ENCODE results near the gene P2RY2. TPM values are rescaled to one million over a fixed set of nuclear protein-coding genes. Genes with fewer than 3 reads are reported as not detected.
A peak's percentile ranks its signal among the peaks of the same experiment; 100 is the strongest.

Gene P2RY2
- total and polyA plus RNA-seq, 2 donors (not counting 1 experiment from before 2014, with no cell fraction given): 0.05 to 0.17 TPM

DNA sequence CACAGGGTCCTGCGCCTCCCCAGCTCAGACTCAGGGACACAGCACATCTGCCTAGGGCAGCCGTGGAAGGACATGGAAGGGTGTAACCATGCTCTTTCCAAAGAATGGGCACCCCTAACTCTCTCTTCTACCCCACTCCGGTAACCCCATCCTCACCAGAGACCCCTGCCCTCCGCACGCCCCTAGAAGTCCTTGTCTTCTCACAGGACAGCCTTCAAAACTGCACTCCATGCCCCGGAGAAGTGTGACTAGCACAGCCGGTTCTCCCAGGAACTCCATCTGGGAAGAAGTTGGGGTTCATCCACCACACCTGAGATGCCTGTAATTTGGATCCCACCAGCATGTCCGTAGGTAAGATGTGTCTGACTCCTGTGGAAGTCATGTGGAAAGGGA is 25.0 kb downstream of the P2RY2 start:
- Histone ChIP-seq H3K4me3 (replicated peaks in 1 of 4; ENCODE audit: control extremely low read depth in 1 of 4, insufficient read depth in 1 of 4, low read depth in 3 of 4, low read length in 4 of 4) (no peak overlapping the region), H3K4me1 (ENCODE audit: control insufficient read depth, extremely low read depth, insufficient read depth, low read length) (peaks cover 4% of the 10 kb centered on the region), H3K27me3 (ENCODE audit: control insufficient read depth, insufficient read depth, low read length) (no peaks in the 10 kb centered on the region), H3K4me2 (ENCODE audit: extremely low read depth, insufficient read depth, low read length) (no peak overlapping the region), H3K9me3 (ENCODE audit: control insufficient read depth, insufficient read depth, low read depth, low read length) (no peaks in the 10 kb centered on the region), H3K36me3 (ENCODE audit: control insufficient read depth, insufficient read depth, low read length) (no peaks in the 10 kb centered on the region), H3K9ac (ENCODE audit: insufficient read depth, low read length) (no peak overlapping the region), H2AFZ (ENCODE audit: low read length) (peak overlapping the region; percentile 17), H4K20me1 (ENCODE audit: control insufficient read depth, extremely low read depth, insufficient read depth, low read length) (no peaks in the 10 kb centered on the region), H3K27ac (ENCODE audit: insufficient read depth, low read length) (no peak overlapping the region), H3K79me2 (ENCODE audit: control insufficient read depth, insufficient read depth, low read length) (no peaks in the 10 kb centered on the region)
- no peak for DNase-seq (ENCODE audit: low read depth in 2 of 2)
- TF ChIP-seq EZH2 (IDR thresholded peaks at IDR 0.05; ENCODE audit: low read length, missing control alignments): no peak
- TF ChIP-seq, protein P1, sequence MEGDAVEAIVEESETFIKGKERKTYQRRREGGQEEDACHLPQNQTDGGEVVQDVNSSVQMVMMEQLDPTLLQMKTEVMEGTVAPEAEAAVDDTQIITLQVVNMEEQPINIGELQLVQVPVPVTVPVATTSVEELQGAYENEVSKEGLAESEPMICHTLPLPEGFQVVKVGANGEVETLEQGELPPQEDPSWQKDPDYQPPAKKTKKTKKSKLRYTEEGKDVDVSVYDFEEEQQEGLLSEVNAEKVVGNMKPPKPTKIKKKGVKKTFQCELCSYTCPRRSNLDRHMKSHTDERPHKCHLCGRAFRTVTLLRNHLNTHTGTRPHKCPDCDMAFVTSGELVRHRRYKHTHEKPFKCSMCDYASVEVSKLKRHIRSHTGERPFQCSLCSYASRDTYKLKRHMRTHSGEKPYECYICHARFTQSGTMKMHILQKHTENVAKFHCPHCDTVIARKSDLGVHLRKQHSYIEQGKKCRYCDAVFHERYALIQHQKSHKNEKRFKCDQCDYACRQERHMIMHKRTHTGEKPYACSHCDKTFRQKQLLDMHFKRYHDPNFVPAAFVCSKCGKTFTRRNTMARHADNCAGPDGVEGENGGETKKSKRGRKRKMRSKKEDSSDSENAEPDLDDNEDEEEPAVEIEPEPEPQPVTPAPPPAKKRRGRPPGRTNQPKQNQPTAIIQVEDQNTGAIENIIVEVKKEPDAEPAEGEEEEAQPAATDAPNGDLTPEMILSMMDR (conservative IDR thresholded peaks at IDR 0.05 in 1 of 2, IDR thresholded peaks at IDR 0.05 in 1 of 2; ENCODE audit: low read depth in 1 of 2, low read length in 2 of 2): no peak

DNA sequence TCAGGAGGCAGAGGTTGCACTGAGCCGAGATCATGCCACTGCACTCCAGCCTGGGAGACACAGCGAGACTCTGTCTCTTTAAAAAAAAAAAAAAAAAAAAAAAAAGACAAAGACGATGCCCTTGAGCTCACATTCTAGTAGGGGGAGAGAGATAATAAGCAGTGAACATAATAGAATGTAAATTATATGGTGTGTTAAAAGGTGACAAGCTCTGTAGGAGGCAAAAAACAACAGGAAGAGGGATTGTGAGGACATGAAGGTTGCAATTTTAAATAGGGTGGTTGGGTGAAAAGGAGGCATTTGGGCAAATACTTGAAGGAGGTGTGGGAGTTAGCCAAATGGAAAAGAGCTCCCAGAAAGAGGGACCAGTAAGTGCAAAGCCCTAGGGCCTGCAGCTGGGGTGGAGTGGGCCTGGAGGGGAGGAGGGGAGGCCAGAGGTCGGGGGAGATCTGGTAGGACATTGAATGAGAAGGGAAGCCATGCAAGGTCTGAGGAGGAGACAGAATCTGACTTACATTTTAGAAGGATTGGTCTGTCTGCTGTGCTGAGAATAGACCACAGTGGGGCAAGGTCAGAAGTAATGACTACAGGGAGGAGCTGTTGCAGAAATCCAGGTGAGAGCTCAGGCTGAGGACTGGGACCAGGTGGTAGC is 26.6 kb downstream of the P2RY2 start:
- Histone ChIP-seq H3K36me3 (ENCODE audit: control insufficient read depth, insufficient read depth, low read length) (no peaks in the 10 kb centered on the region), H3K4me3 (replicated peaks in 1 of 4; ENCODE audit: control extremely low read depth in 1 of 4, insufficient read depth in 1 of 4, low read depth in 3 of 4, low read length in 4 of 4) (no peak overlapping the region), H3K9ac (ENCODE audit: insufficient read depth, low read length) (no peak overlapping the region), H3K79me2 (ENCODE audit: control insufficient read depth, insufficient read depth, low read length) (no peaks in the 10 kb centered on the region), H3K9me3 (ENCODE audit: control insufficient read depth, insufficient read depth, low read depth, low read length) (no peaks in the 10 kb centered on the region), H2AFZ (ENCODE audit: low read length) (no peak overlapping the region), H3K4me1 (ENCODE audit: control insufficient read depth, extremely low read depth, insufficient read depth, low read length) (peaks cover 2% of the 10 kb centered on the region), H3K27ac (ENCODE audit: insufficient read depth, low read length) (no peak overlapping the region), H4K20me1 (ENCODE audit: control insufficient read depth, extremely low read depth, insufficient read depth, low read length) (no peaks in the 10 kb centered on the region), H3K27me3 (ENCODE audit: control insufficient read depth, insufficient read depth, low read length) (no peaks in the 10 kb centered on the region), H3K4me2 (ENCODE audit: extremely low read depth, insufficient read depth, low read length) (no peak overlapping the region)
- no peak for DNase-seq (ENCODE audit: low read depth in 2 of 2)
- TF ChIP-seq EZH2 (IDR thresholded peaks at IDR 0.05; ENCODE audit: low read length, missing control alignments): no peak
- TF ChIP-seq, protein P1 (conservative IDR thresholded peaks at IDR 0.05 in 1 of 2, IDR thresholded peaks at IDR 0.05 in 1 of 2; ENCODE audit: low read depth in 1 of 2, low read length in 2 of 2): no peak

DNA sequence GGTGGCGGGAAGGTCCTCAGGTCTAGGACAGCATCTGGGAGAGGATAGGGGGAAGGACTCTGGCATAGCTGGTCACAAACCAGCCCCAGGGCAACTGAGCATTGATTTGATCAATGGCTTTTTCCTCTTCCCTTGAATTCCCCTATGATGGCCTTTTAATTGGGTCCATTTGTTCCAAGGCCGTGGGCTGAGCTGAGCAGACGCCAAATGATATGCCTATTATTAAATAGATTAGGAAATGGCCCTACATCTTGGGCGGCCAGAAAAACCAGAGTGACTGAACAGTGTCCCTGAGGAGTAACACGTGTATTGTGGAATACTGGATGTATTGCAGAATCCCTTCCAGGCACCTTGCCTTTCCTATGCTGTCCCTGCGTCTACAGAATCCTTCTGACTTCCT is 27.4 kb downstream of the P2RY2 start:
- no peaks in the 10 kb centered on the region for H3K9me3 ChIP-seq (ENCODE audit: control insufficient read depth, insufficient read depth, low read depth, low read length)
- H3K27ac ChIP-seq (ENCODE audit: insufficient read depth, low read length): no peak overlapping the region

More for the DNA sequence above, 27.4 kb downstream of the P2RY2 start:
- H2AFZ ChIP-seq (ENCODE audit: low read length): no peak overlapping the region
- TF ChIP-seq EZH2 (IDR thresholded peaks at IDR 0.05; ENCODE audit: low read length, missing control alignments): no peak
- TF ChIP-seq, protein P1 (conservative IDR thresholded peaks at IDR 0.05 in 1 of 2, IDR thresholded peaks at IDR 0.05 in 1 of 2; ENCODE audit: low read depth in 1 of 2, low read length in 2 of 2): no peak
- no peaks in the 10 kb centered on the region for H3K4me1 ChIP-seq (ENCODE audit: control insufficient read depth, extremely low read depth, insufficient read depth, low read length)
- no peaks in the 10 kb centered on the region for H3K36me3 ChIP-seq (ENCODE audit: control insufficient read depth, insufficient read depth, low read length)
- no peak overlapping the region for H3K4me3 ChIP-seq (replicated peaks in 1 of 4; ENCODE audit: control extremely low read depth in 1 of 4, insufficient read depth in 1 of 4, low read depth in 3 of 4, low read length in 4 of 4)
- H3K4me2 ChIP-seq (ENCODE audit: extremely low read depth, insufficient read depth, low read length): no peak overlapping the region
- no peak for DNase-seq (ENCODE audit: low read depth in 2 of 2)
- no peaks in the 10 kb centered on the region for H4K20me1 ChIP-seq (ENCODE audit: control insufficient read depth, extremely low read depth, insufficient read depth, low read length)
- no peaks in the 10 kb centered on the region for H3K27me3 ChIP-seq (ENCODE audit: control insufficient read depth, insufficient read depth, low read length)
- H3K79me2 ChIP-seq (ENCODE audit: control insufficient read depth, insufficient read depth, low read length): no peaks in the 10 kb centered on the region
- H3K9ac ChIP-seq (ENCODE audit: insufficient read depth, low read length): no peak overlapping the region
